Measurements from ENCODE around the gene CEACAM21. TPM values are rescaled to one million over a fixed set of nuclear protein-coding genes. Genes with fewer than 3 reads are reported as not detected.
A peak's percentile ranks its signal among the peaks of the same experiment; 100 is the strongest.

Gene CEACAM21
- total RNA-seq (10 to 100 TPM in 1 of 2 donors, 1 to 10 TPM in 1; 5.1 to 11.9 TPM), polyA plus RNA-seq (ENCODE audit: insufficient read length in 2 of 2) (10 to 100 TPM; 10.7 to 11.3 TPM)
- long read RNA-seq, donor 1 = 0 reads
- long read RNA-seq, donor 2 = 0 reads
- long read RNA-seq, donor 3 = 0 reads
- long read RNA-seq, donor 4 = 0 reads

DNA sequence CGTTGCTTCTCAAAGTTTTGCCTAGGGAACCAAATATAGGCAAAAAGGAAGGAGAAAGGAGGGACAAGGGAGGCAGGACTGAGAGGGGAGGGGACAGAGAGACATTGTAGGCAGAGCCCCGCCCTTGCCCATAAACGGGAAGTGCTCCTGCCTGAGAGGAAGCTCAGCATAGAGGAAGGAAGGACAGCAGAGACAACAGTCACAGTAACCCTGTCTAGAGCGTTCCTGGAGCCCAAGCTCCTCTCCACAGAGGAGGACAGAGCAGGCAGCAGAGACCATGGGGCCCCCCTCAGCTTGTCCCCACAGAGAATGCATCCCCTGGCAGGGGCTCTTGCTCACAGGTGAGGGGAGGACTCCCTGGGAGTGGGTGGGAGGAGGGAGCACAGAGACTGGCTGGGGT is at the start of gene CEACAM21:
TSS of gene CEACAM21 (plus strand) at position 169 of the 400 bp plus-strand sequence. CDS start at position 278, 109 bp downstream.
- WGBS (ENCODE audit: insufficient coverage) = 21% methylated on average over 4 of the region's 4 CpGs
- Histone ChIP-seq H3K27me3 (ENCODE audit: control insufficient read depth, insufficient read depth, low read length) (peaks cover 7% of the 10 kb centered on the region), H3K36me3 (ENCODE audit: control insufficient read depth, insufficient read depth, low read length) (peaks cover 2% of the 10 kb centered on the region), H3K4me1 (ENCODE audit: control insufficient read depth, insufficient read depth, low read length) (peaks cover 2% of the 10 kb centered on the region), H3K9me3 (ENCODE audit: control insufficient read depth, insufficient read depth, low read length) (no peaks in the 10 kb centered on the region), H3K27ac (ENCODE audit: low read depth, low read length) (no peak within 1 kb of the TSS), H3K4me3 (ENCODE audit: low read depth, low read length) (no peak within 1 kb of the TSS)
- no peak for DNase-seq (ENCODE audit: low read depth in 4 of 6, low spot score in 6 of 6)

DNA sequence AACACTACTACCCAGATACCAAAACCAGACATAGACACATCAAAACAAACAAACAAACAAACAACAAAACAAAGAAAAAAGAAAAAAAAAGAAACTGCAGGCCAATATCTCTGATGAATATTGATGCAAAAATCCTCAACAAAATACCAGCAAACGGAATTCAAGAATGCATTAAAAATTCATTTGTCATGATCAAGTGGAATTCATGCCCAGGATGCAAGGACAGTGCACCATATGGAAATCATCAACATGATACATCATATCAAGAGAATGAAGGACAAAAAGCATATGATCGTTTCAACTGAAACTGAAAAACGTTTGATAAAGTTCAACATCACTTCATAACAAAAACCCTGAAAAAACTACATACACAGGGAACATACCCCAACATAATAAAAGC is 48.9 kb upstream of the CEACAM21 start:
- H3K36me3 ChIP-seq (ENCODE audit: control insufficient read depth, insufficient read depth, low read length) = no peaks in the 10 kb centered on the region
- 71% methylated on average over 1 of the region's 3 CpGs for WGBS (ENCODE audit: insufficient coverage)
- DNase-seq (ENCODE audit: low read depth in 4 of 6, low spot score in 6 of 6) = no peak
- no peak overlapping the region for H3K27ac ChIP-seq (ENCODE audit: low read depth, low read length)
- peaks cover 12% of the 10 kb centered on the region for H3K27me3 ChIP-seq (ENCODE audit: control insufficient read depth, insufficient read depth, low read length)
- H3K4me3 ChIP-seq (ENCODE audit: low read depth, low read length) = no peak overlapping the region
- H3K9me3 ChIP-seq (ENCODE audit: control insufficient read depth, insufficient read depth, low read length) = no peaks in the 10 kb centered on the region
- no peaks in the 10 kb centered on the region for H3K4me1 ChIP-seq (ENCODE audit: control insufficient read depth, insufficient read depth, low read length)

DNA sequence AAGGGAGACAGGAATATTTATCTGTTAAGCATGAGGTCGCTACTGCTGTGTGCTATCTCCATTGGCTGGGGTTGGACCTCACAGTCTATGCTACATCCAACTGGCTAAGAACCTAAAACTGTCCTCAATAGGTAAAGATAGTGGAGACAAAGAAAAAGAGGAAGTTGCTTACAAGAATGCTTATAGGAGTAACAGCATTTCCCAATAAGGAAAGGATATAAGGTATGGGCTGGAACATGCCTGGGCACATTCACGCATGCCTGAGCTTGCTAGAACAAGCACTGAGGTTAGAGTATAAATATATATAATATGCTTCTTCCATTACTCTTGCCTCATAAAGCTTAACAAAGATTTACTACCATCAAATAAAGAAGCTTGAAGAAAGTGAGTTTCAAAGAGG is 47.9 kb upstream of the CEACAM21 start:
- Histone ChIP-seq H3K9me3 (ENCODE audit: control insufficient read depth, insufficient read depth, low read length) (no peaks in the 10 kb centered on the region), H3K4me1 (ENCODE audit: control insufficient read depth, insufficient read depth, low read length) (no peaks in the 10 kb centered on the region), H3K27me3 (ENCODE audit: control insufficient read depth, insufficient read depth, low read length) (peaks cover 3% of the 10 kb centered on the region), H3K36me3 (ENCODE audit: control insufficient read depth, insufficient read depth, low read length) (no peaks in the 10 kb centered on the region), H3K4me3 (ENCODE audit: low read depth, low read length) (no peak overlapping the region), H3K27ac (ENCODE audit: low read depth, low read length) (no peak overlapping the region)
- WGBS (ENCODE audit: insufficient coverage) = no CpG with 5 or more reads among the region's 2 CpGs
- no peak for DNase-seq (ENCODE audit: low read depth in 4 of 6, low spot score in 6 of 6)

DNA sequence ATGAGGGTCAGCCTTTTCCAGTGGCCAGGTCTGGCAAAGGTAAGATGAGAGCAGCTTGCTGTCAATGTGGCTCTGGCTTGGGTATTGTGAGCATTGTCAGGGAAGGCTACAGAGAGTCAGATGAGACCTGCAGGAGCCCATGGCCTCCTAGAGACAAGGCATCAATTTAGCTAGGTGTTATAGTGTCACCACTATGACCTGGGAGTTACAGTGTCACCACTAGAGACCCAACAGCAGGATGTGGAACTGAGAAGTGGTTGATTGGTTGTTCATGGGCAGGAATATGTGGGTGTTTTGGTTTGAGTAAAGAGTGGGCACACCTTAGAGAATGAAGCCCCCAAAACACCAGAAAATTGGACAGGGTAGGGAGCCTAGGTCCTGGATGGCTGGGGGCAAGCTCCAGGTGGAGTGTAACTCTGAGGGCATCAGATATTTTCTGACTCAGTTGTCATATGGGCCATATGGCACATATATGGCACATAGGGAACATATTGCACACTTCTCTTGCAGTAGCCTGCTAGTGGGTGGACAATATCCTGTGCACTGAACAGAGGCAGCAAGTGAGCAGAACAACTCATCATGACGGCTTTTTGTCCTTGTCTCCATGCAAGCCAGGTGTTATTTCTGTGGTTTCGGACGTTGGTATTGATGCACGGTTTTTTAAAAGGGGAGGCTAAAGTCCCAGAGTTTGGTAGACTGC is 46.3 kb upstream of the CEACAM21 start:
- H3K4me3 ChIP-seq (ENCODE audit: low read depth, low read length) = no peak overlapping the region
- no peaks in the 10 kb centered on the region for H3K4me1 ChIP-seq (ENCODE audit: control insufficient read depth, insufficient read depth, low read length)
- no peaks in the 10 kb centered on the region for H3K9me3 ChIP-seq (ENCODE audit: control insufficient read depth, insufficient read depth, low read length)
- no peaks in the 10 kb centered on the region for H3K36me3 ChIP-seq (ENCODE audit: control insufficient read depth, insufficient read depth, low read length)
- no peak for DNase-seq (ENCODE audit: low read depth in 4 of 6, low spot score in 6 of 6)
- H3K27ac ChIP-seq (ENCODE audit: low read depth, low read length) = no peak overlapping the region
- no peaks in the 10 kb centered on the region for H3K27me3 ChIP-seq (ENCODE audit: control insufficient read depth, insufficient read depth, low read length)
- WGBS (ENCODE audit: insufficient coverage) = 88% methylated on average over 4 of the region's 4 CpGs

DNA sequence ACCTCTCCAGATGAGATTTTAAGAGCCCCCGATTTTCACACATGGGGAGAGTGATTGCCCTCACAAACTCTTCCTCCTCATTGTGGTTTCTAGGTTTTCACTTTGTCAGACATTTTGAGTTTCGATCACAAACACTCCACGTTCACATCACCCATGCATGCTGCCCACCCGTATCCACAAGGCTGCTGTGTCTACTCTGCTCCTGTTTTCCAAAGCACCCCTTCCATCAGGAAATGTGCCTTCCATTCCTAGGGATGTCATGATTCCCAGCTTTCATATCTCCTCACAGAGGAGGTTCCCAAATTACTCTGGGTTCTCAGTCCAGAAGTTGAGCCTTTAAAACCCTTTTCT is 45.8 kb upstream of the CEACAM21 start:
- Histone ChIP-seq H3K4me1 (ENCODE audit: control insufficient read depth, insufficient read depth, low read length) (no peaks in the 10 kb centered on the region), H3K36me3 (ENCODE audit: control insufficient read depth, insufficient read depth, low read length) (no peaks in the 10 kb centered on the region), H3K27me3 (ENCODE audit: control insufficient read depth, insufficient read depth, low read length) (no peaks in the 10 kb centered on the region), H3K27ac (ENCODE audit: low read depth, low read length) (peak overlapping the region; percentile 29), H3K9me3 (ENCODE audit: control insufficient read depth, insufficient read depth, low read length) (no peaks in the 10 kb centered on the region), H3K4me3 (ENCODE audit: low read depth, low read length) (no peak overlapping the region)
- no peak for DNase-seq (ENCODE audit: low read depth in 4 of 6, low spot score in 6 of 6)
- 96% methylated on average over 3 of the region's 4 CpGs for WGBS (ENCODE audit: insufficient coverage)

DNA sequence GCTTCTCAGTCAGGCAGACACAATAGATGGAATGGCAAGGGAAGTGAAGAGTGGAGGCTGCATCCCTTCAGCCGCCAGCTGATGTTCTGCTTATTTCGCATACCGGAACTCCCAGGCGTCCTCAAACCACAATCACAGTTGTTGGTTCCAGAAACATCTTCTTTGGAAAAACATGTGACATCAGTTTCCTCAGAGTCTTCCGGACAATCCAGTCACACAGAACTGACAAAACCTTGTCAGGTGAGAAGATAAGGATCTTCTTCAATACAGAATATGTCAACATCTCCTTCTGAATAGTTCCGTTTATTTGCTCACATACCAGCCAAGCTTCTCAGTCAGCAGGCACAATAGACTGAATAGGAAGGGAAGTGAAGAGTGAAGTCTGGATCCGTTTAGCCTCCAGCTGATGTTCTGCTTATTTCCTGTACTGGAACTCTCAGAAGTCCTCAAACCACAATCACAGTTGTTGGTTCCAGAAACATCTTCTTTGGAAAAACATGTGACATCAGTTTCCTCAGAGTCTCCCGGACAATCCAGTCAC is 45.1 kb upstream of the CEACAM21 start:
- H3K4me1 ChIP-seq (ENCODE audit: control insufficient read depth, insufficient read depth, low read length) = no peaks in the 10 kb centered on the region
- H3K27me3 ChIP-seq (ENCODE audit: control insufficient read depth, insufficient read depth, low read length) = no peaks in the 10 kb centered on the region
- H3K36me3 ChIP-seq (ENCODE audit: control insufficient read depth, insufficient read depth, low read length) = no peaks in the 10 kb centered on the region
- WGBS (ENCODE audit: insufficient coverage) = 82% methylated on average over 5 of the region's 8 CpGs
- no peak overlapping the region for H3K4me3 ChIP-seq (ENCODE audit: low read depth, low read length)
- DNase-seq (ENCODE audit: low read depth in 4 of 6, low spot score in 6 of 6) = peak in 1 of 6 donors; percentile 20
- H3K9me3 ChIP-seq (ENCODE audit: control insufficient read depth, insufficient read depth, low read length) = no peaks in the 10 kb centered on the region
- peak overlapping the region; percentile 63 for H3K27ac ChIP-seq (ENCODE audit: low read depth, low read length)

DNA sequence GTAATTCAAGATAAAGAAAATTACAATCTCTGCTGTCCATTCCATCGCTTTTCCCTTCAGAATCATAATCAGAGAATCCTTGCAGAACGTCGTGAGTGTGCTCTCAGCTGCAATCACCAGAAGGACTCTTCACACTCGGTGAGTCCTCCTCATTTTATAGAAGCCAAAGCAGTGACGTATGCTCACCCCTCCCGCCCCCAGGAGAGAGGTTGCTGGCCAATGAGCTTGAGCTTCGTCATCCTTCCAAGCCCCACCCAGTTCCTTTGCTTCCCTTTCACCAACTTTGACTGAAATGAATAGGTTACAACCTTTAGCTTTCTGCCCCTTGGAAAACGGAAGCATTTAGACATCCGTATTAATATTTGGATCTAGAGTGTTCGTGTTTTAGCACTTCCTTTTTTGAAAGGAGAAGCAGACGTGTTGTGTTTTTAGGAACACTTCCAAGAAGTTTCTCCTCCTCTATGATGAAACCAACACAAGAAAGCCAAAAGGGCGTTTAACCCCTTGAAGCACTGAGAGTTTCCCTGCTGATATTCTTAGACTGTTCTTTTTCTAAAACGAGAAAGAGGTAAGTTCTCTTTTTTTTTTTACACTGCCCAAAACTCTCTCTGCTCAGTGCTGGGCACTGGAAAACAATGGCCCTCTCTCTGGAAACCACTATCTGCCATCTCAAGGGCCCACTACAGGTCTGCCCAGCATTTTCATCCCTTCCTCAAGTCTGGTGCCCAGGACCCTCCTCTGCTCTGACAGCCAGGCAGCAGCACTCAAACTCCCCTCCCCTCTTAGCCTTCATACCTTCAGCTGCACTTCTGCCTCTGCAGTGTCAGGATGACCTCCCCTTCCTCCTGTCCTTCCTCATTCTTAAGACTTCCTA is 44.3 kb upstream of the CEACAM21 start:
- DNase-seq (ENCODE audit: low read depth in 4 of 6, low spot score in 6 of 6) = peak in 1 of 6 donors; percentile 50
- Histone ChIP-seq H3K4me3 (ENCODE audit: low read depth, low read length) (no peak overlapping the region), H3K27me3 (ENCODE audit: control insufficient read depth, insufficient read depth, low read length) (no peaks in the 10 kb centered on the region), H3K27ac (ENCODE audit: low read depth, low read length) (peak overlapping the region; percentile 63), H3K4me1 (ENCODE audit: control insufficient read depth, insufficient read depth, low read length) (no peaks in the 10 kb centered on the region), H3K36me3 (ENCODE audit: control insufficient read depth, insufficient read depth, low read length) (no peaks in the 10 kb centered on the region), H3K9me3 (ENCODE audit: control insufficient read depth, insufficient read depth, low read length) (no peaks in the 10 kb centered on the region)
- WGBS (ENCODE audit: insufficient coverage) = 42% methylated on average over 6 of the region's 13 CpGs

DNA sequence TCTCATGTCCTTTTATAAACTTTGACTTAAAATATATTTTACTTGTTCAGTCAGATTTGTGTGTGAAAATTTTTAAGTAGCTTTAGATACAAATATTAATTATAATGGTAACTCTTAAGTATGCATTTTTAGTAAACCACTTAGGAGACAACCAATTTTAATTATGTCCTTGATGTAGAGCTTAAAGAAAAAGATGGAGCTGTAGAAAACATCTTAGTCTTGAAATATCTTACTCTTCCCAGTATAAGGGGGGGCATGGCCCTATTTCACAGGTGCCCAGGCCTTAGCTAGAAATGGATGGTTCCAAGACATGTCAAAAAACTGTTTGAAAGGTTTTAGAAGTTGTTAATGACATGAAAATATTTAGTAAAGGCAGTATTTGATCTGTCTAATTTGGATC is 43.4 kb upstream of the CEACAM21 start:
- Histone ChIP-seq H3K9me3 (ENCODE audit: control insufficient read depth, insufficient read depth, low read length) (no peaks in the 10 kb centered on the region), H3K27me3 (ENCODE audit: control insufficient read depth, insufficient read depth, low read length) (no peaks in the 10 kb centered on the region), H3K36me3 (ENCODE audit: control insufficient read depth, insufficient read depth, low read length) (no peaks in the 10 kb centered on the region), H3K27ac (ENCODE audit: low read depth, low read length) (no peak overlapping the region), H3K4me1 (ENCODE audit: control insufficient read depth, insufficient read depth, low read length) (no peaks in the 10 kb centered on the region), H3K4me3 (ENCODE audit: low read depth, low read length) (no peak overlapping the region)
- DNase-seq (ENCODE audit: low read depth in 4 of 6, low spot score in 6 of 6) = no peak

DNA sequence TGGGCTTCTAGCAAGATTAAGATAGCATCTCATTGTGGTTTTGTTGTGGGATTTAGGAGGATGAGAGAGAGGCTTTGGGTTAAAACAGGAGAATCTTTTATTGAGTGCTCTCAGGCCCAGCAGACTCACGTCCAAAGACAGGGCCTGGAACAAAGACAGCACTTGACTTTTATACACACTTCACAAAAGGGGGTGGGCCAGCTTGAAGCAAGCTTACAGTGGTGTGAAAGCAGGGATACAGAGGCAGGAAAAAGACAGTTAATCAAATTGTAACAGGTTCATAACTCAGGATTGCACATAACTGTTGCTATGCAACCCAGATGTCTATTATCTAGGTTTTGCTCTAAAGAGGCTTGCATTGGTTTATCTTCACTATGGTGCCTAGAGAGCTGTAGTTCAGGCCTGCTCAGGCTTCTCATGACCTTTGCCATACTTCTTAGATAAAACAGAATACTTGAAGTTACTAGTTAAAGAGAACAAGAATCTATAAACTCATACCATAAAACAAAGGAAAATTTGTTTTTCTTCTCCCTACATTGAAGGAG is 42.2 kb upstream of the CEACAM21 start:
- peak in 1 of 6 donors; percentile 9 for DNase-seq (ENCODE audit: low read depth in 4 of 6, low spot score in 6 of 6)
- Histone ChIP-seq H3K27ac (ENCODE audit: low read depth, low read length) (no peak overlapping the region), H3K27me3 (ENCODE audit: control insufficient read depth, insufficient read depth, low read length) (no peaks in the 10 kb centered on the region)

More for the DNA sequence above, 42.2 kb upstream of the CEACAM21 start:
- Histone ChIP-seq H3K9me3 (ENCODE audit: control insufficient read depth, insufficient read depth, low read length) (no peaks in the 10 kb centered on the region), H3K36me3 (ENCODE audit: control insufficient read depth, insufficient read depth, low read length) (no peaks in the 10 kb centered on the region), H3K4me1 (ENCODE audit: control insufficient read depth, insufficient read depth, low read length) (no peaks in the 10 kb centered on the region), H3K4me3 (ENCODE audit: low read depth, low read length) (no peak overlapping the region)
- WGBS (ENCODE audit: insufficient coverage) = no CpG with 5 or more reads among the region's 1 CpG
